Osteoblast (primary cell): ENCODE results near the gene P2RY12. TPM values are rescaled to one million over a fixed set of nuclear protein-coding genes. Genes with fewer than 3 reads are reported as not detected.

Experiments used
- DNase-seq: peaks from one replicate; pipeline ENCODE4 v3.0.0; 2011; ENCODE audit warnings: low spot score, mixed read lengths; ENCODE audit not compliant: insufficient read length; ENCODE audit errors: missing footprints
- H2AFZ ChIP-seq: 2 replicates; pipeline ENCODE4 v1.6.0; 2011; ENCODE audit warnings: mild to moderate bottlenecking, low read length
- H3K27ac ChIP-seq: 2 replicates; pipeline ENCODE4 v1.5.1; 2011; ENCODE audit warnings: mild to moderate bottlenecking, low read depth, low read length, moderate library complexity
- H3K27me3 ChIP-seq: 2 replicates; pipeline ENCODE4 v1.6.0; 2012; ENCODE audit warnings: mild to moderate bottlenecking, control low read depth, inconsistent platforms, low read length, moderate library complexity; ENCODE audit not compliant: insufficient read depth
- H3K36me3 ChIP-seq: 2 replicates; pipeline ENCODE4 v1.5.1; 2011; ENCODE audit warnings: mild to moderate bottlenecking, low read length, control low read depth, moderate library complexity; ENCODE audit not compliant: insufficient read depth
- H3K4me1 ChIP-seq: 2 replicates; pipeline ENCODE4 v1.5.1; 2011; ENCODE audit warnings: mild to moderate bottlenecking, low read length, control low read depth, moderate library complexity; ENCODE audit not compliant: insufficient read depth
- H3K4me2 ChIP-seq: 2 replicates; pipeline ENCODE4 v1.6.0; 2011; ENCODE audit warnings: mild to moderate bottlenecking, low read length; ENCODE audit not compliant: insufficient read depth
- H3K4me3 ChIP-seq: fragments of 200-600 bp; sonication (generic); 3 replicates; pipeline ENCODE4 v1.5.1; 2012; ENCODE audit warnings: mild to moderate bottlenecking, low read length, inconsistent platforms; ENCODE audit not compliant: insufficient read depth
- H3K79me2 ChIP-seq: 2 replicates; pipeline ENCODE4 v1.6.0; 2012; ENCODE audit warnings: mild to moderate bottlenecking, low read length, control low read depth, inconsistent platforms; ENCODE audit not compliant: insufficient read depth
- H3K9me3 ChIP-seq: 2 replicates; pipeline ENCODE4 v1.5.1; 2011; ENCODE audit warnings: low read depth, low read length, control low read depth
- H4K20me1 ChIP-seq: 2 replicates; pipeline ENCODE4 v1.6.0; 2012; ENCODE audit warnings: mild to moderate bottlenecking, low read length, control low read depth; ENCODE audit not compliant: insufficient read depth
- CTCF ChIP-seq: IDR thresholded peaks from 2 replicates; pipeline ENCODE4 v1.5.1; 2011; ENCODE audit warnings: mild to moderate bottlenecking, low read depth, low read length, moderate library complexity; ENCODE audit errors: extremely low read depth
- total RNA-seq: library from RNA; depleted of rRNA; stranded (reverse); fragments of >200 nt; gene quantifications from 2 replicates; pipeline ENCODE4 v1.2.3, GENCODE V29; 2012

The P2RY12 gene
- total RNA-seq, 1 donor = not detected

- Histone ChIP-seq H3K4me1 (peaks cover 15% of the 10 kb centered on the region), H4K20me1 (no peaks in the 10 kb centered on the region), H3K79me2 (no peaks in the 10 kb centered on the region), H3K9me3 (no peaks in the 10 kb centered on the region), H3K27ac (no peak overlapping the region), H3K4me3 (no peak overlapping the region), H2AFZ (no peak overlapping the region), H3K27me3 (no peaks in the 10 kb centered on the region), H3K36me3 (no peaks in the 10 kb centered on the region), H3K4me2 (peak overlapping the region; percentile 25)
- no peak for DNase-seq
- no peak for TF ChIP-seq CTCF
These were observed 26.5 kb upstream of the P2RY12 start for GRCh38 chr3:151410891-151411559.

- Histone ChIP-seq H3K4me3 (no peak overlapping the region), H3K36me3 (no peaks in the 10 kb centered on the region), H3K4me2 (no peak overlapping the region), H3K79me2 (no peaks in the 10 kb centered on the region), H3K4me1 (peaks cover 35% of the 10 kb centered on the region), H4K20me1 (no peaks in the 10 kb centered on the region), H2AFZ (no peak overlapping the region), H3K27me3 (no peaks in the 10 kb centered on the region), H3K27ac (no peak overlapping the region), H3K9me3 (no peaks in the 10 kb centered on the region)
- TF ChIP-seq CTCF = no peak
- DNase-seq = no peak
These were observed 23.4 kb upstream of the P2RY12 start for GRCh38 chr3:151407928-151408327.

GRCh38 chr3:151404316-151404715 is 19.8 kb upstream of the P2RY12 start:
- H3K27me3 ChIP-seq = no peaks in the 10 kb centered on the region
- no peaks in the 10 kb centered on the region for H3K79me2 ChIP-seq
- H3K9me3 ChIP-seq = no peaks in the 10 kb centered on the region
- no peak overlapping the region for H2AFZ ChIP-seq
- TF ChIP-seq CTCF = no peak
- peaks cover 27% of the 10 kb centered on the region for H3K4me1 ChIP-seq
- no peak overlapping the region for H3K4me3 ChIP-seq
- H4K20me1 ChIP-seq = no peaks in the 10 kb centered on the region
- no peaks in the 10 kb centered on the region for H3K36me3 ChIP-seq
- no peak overlapping the region for H3K4me2 ChIP-seq
- DNase-seq = no peak
- H3K27ac ChIP-seq = peak overlapping the region; percentile 45

GRCh38 chr3:151403246-151403645 is 18.7 kb upstream of the P2RY12 start:
- H3K36me3 ChIP-seq = no peaks in the 10 kb centered on the region
- H2AFZ ChIP-seq = no peak overlapping the region
- DNase-seq = no peak
- no peaks in the 10 kb centered on the region for H3K79me2 ChIP-seq
- H3K9me3 ChIP-seq = no peaks in the 10 kb centered on the region
- H3K27ac ChIP-seq = peak overlapping the region; percentile 45
- H3K4me2 ChIP-seq = peak overlapping the region; percentile 37
- no peaks in the 10 kb centered on the region for H3K27me3 ChIP-seq
- no peaks in the 10 kb centered on the region for H4K20me1 ChIP-seq
- H3K4me1 ChIP-seq = peaks cover 27% of the 10 kb centered on the region
- H3K4me3 ChIP-seq = no peak overlapping the region
- TF ChIP-seq CTCF = no peak
